HG03064 (cell line): ENCODE data around the gene ARNT2.

Experiments used
- ATAC-seq: cut with Tn5 transposase; IDR thresholded peaks from one replicate; pipeline ENCODE4 v1.9.1; 2021; ENCODE audit warnings: low read depth; ENCODE audit not compliant: unreplicated experiment

Gene ARNT2

DNA sequence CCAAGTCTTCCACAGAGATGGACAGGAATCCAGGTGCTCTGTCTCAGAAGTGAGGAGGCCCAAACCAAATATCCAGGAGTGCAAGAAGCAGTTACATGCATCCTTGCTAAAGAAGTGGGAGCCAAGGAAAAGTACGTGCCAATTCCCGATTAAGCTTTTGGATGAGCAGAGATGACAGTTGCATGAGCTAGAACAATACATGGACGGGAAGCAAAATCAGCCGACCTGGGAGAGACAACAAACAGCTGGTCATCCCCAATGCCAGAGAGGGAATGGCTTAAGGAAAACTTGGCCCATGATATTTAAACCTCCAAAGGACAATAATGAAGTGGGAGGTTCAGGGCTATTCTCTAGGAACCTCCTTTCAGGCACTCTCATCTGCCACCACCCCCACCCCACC is 204.9 kb downstream of the ARNT2 start:
- no peak for ATAC-seq

DNA sequence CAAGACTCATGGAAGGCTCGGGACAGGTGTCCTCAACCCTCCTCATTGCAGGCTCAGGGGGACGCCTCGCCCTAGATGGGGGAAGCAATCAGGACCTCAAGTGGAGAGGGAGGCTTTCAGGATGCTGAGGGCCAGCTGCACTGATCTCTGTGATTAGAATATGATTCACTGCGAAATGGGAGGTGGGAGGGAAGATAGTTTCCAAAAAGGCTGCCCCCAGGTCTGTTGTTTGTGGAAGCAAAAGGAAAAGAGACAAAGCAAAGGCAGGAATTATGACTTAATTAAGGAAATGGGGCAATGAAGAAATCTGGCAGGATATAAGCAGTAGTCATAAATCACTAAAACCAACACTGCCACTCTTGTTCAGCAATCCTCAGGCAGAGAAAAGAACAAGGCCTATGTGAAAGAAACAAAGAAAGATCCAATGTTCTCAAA is 205.3 kb downstream of the ARNT2 start:
- no peak for ATAC-seq

DNA sequence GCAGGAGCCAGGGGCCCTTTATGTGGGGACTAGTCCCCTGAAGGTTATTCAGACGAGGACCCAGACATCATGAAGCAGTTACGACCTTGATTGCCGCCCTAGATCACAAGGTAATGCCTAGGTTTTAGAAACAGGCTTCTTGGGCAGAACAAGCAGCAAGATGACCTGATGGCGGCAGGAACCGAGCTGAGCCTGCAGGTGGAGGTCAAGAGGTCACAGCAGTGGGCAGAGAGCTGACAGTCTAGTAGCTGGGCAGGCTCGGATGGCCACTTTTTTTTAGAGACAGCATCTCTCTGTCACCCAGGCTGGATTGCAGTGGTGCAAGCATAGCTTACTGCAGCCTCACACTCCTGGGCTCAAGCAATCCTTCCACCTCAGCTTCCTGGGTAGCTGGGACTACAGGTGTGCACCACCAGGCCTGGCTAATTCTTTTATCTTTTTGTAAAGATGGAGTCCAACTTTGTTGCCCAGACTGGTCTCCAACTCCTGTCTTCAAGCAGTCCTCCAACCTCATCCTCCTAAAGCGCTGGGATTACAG is 207.4 kb downstream of the ARNT2 start:
- ATAC-seq, result no peak

DNA sequence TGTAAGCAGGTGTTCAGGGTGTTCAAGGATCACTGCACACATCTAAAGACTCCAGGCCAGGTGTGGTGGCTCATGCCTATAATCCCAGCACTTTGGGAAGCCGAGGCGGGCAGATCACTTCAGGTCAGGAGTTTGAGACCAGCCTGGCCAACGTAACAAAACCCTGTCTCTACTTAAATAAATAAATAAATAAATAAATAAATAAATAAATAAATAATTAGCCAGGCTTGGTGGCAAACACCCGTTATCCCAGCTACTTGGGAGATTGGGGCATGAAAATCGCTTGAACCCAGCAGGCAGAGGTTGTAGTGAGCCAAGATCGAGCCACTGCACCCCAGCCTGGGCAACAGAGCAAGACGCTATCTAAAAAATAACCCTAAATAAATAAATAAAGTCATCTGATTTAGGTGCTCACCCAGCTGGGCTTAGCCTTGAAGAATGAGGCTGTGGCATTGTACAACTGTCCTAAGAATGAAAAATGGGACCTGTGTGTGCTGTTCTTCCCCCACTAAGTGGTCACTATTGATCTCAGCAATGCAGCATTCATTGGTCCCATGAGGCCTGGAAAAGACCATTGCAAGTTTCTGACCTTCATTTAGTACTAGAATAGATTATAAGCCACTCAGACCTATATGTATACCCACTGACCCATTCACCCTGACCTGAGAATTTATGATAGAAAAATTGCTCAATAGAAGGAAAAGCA is 208.1 kb downstream of the ARNT2 start:
- ATAC-seq, result no peak

DNA sequence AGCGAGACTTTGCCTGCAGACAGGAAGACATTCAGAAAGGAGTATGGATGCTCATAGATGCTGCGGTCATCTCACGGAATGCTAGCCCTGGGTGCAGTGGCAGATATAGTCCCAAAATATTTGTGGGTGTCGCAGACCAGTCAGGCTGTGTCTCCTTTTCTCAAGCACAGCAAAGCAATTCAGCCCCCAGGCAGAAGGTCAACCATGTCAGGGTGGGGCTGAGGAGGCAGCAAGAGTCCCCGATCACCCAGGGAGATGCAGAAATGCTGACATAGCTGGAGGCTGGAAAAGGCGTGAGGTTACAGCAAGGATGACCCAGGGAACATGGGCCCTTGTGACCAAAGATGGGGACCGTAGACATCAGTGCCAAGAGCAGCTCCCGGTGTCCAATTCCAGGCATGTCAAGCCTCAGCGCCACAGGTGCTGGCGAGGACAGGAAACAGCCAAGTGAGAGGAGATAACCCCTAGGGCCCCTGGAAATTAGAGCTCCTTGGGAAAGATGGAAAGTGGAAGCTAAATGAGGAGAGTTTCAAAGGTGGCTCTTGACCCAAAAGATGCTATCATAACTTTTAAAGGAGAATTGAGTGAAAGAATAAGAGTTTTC is 209.7 kb downstream of the ARNT2 start:
- no peak for ATAC-seq

DNA sequence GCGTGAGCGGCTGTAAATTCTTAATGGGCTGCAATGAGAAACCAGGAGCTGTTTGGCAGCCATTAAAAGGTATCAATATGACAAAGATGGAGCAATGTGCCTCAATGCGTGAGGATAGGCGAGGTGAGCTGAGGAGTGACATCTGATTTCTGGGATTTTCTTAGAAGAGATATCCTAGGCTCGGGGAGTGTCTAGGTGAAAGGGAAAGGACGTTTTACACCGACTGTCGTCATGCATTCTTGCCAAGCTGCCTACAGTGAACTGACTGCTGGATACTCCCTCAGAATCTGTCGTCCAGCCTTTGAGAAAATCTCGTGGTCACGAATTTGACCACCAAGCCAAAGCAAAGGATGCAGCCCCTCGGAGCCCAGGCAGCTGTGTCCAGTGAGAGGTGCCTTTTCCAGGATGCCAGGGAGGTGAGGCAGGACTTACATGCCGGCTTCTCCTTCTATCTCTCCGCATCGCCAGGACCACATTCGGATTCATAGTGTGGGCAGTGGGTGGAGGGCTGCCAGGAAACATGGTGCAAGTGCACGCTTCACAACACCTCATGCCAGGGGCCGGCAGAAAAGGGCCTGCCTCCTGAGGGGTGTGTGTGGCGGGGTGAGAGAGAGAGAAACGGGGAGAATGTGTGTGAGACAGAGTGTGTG is 210.7 kb downstream of the ARNT2 start:
- ATAC-seq, result no peak

DNA sequence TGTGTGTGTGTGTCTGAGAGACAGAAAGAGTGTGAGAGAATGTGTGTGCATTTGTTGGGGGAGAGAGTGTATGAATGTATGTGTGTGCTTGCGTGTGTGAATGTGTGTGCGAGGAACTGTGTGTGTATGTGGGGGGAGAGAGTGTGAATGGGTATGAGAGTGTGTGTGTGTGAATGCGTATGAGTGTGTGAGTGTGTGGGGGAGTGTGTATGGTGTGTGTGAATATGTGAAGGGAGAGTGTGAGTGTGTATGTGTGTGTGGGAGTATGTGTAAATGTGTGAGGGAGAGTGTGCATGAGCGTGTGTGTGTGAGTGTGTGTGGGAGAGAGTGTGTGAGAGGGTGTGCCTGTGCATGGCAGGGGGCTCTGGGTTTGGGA is 211.2 kb downstream of the ARNT2 start:
- ATAC-seq, result no peak

DNA sequence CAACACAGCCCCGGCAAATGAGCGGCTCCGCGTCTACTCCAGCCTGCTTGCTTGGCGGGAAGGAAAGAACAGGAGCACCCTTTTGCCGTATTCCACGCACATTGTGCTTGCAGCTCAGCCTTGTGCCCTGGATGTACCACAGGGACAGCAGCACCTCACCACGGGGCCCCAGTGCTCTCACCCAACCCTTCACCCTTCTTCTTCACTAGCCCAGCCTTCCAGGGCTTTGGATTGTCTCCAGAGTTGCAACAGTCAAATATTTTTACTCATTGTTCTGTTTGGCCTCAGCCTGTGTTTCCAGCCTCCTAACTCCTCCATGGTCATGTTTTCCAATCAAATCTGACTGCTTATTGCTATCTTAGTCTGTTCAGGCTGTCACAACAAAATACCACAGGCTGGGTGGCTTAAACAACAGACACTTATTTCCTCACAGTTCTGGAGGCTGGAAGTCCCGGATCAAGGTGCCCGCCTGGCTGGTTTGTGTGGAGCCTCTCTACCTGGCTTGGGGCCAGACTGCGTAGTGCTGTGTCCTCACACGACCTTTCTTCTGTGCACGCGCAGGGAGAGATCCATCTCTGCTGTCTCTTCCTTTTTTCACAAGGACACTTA is 211.7 kb downstream of the ARNT2 start:
- ATAC-seq, result no peak

DNA sequence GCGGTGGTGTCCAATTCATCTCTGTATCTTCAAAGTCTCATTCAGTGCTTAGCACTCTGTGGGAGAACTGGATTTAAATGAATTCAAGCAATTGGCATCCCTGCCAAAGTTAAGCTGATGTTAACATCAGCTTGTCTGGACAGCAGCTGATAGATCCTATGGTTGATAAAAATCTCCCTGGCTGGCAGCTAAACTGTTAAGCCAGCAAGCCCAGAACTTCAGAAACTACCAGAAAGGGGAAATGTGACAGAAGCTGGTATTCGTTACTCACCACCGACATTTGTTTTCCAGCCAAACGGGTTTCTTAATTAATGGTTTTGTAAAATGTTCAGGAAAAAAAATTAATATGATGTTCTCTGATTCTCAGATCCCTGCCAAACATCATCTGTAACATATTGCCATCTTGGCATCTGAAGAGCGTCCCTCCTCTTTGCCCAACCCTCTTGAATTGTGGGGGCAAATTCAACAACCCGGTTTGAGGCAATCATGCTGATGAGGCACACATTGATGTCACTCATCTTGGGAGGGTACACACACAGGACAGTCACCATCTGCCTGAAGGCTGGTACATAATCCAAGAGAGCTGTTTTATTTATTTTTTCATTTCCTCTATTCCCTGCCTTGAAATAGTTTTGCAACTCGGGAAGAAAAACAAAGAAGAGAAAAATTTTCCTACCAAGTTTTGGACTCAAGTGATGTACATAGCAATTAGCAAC is 214.7 kb downstream of the ARNT2 start:
- ATAC-seq, result no peak

DNA sequence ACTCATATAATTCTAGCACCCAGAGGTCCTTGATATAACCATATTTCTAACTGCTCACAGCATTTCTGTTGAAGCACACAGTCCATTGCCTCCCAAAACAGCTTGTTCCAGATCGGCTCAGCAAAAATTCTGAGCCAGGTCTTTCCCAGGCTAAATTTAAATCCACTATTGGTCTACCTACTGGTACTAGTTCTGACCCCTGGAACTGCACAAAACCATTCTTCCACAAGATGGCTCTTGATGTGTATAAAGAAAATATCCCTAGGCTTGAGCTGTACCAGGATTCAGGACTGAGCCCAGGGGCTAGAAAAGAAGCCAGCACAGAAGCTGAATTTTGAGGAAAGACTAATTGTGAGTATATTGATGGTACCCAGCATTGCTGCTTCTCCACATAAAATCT is 215.5 kb downstream of the ARNT2 start:
- no peak for ATAC-seq

DNA sequence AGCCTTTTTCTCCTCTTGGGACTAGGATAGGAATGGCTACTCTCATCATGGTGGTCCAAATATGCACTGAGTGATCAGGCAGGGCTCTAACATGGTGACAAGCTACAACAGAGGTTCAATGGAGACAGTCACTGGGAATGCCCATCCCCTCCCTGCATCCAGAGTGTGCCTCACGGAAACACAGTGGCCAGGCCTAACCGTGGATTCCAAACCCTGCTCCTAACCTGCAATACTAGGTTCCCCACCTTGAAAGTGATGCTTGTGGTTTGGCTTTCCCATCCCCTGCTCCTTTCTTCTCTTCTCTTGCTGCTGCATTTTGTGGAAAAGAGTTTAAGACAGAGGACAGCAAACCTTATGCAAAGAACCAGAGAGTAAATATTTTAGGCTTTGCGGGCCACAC is 216.0 kb downstream of the ARNT2 start:
- no peak for ATAC-seq

DNA sequence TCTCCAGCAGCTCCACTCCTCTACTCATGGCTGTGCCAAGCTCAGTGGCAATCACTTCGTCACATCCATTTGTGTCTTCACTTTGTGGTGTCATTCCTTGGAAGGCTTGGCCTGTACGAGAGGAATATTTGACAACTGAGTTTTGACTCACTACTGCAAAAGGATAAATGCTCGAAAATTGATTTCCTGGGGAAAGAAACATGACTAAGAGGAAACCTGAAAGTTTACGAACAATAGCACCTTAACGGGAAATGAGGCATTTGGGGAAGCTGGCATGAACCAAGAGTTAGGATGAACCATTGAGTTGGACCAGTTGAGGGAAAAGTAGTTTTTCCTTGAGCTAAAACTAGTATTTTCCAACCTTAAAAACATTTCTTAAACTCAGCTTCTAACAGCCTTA is 216.7 kb downstream of the ARNT2 start:
- ATAC-seq, result no peak

DNA sequence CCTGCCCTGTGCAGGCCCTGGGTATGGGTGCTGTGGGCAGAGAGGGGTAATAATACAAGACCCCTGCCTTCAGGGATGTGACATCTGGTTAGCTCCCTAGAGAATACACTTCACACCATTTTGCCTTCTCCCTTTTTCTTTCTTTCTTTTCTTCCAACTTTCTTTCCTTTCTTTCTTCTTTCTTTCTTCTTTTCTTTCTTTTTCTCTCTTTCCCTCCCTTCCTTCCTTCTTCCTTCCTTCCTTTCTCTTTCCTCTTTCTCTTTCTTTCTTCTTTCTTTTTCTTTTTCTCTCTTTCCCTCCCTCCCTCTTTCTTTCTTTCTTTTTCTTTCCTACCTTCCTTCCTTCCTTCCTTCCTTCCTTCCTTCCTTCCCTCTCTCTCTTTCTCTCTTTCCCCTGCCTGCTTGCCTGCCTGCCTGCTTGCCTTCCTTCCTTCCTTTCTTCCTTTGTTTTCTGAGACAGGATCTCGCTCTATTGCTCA is 222.5 kb downstream of the ARNT2 start:
- ATAC-seq, result no peak

DNA sequence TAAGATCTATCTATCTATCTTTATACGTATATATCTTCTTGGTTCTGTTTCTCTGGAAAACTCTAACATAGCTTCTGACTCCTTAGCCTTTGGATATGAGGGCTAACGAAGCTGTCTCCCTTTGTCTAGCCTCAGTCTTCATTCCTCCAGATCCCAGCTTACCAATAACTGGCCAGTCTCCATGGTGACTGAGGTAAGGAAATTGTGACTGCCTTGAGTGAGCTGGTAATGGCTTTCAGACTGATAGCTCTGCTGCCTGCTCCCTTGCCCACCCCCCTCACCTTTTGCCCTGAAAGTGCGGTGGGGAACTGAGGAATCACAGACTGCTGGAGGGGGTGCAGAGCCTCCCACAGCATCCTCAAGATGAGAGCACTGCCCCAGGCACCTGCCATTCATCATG is 225.2 kb downstream of the ARNT2 start:
- no peak for ATAC-seq

DNA sequence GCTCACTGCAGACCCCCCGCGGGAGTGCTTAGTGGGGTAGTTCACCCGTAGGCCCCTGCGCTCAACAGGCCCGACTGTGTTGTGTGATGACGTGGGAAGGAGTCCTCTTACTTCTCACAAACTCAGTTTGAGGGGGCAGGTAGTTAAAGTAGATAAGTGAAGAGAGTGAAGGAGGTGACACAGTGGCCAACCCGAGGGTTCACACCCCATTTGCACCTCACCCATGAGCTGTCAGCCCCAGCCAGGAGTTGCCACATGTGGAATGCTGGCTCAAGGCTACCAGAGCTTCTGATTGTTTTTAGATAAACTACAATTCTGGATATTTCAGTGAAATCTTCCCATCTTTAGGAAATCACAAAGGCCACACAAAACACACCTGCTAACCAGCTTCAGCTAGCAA is 226.8 kb downstream of the ARNT2 start:
- ATAC-seq, result no peak

DNA sequence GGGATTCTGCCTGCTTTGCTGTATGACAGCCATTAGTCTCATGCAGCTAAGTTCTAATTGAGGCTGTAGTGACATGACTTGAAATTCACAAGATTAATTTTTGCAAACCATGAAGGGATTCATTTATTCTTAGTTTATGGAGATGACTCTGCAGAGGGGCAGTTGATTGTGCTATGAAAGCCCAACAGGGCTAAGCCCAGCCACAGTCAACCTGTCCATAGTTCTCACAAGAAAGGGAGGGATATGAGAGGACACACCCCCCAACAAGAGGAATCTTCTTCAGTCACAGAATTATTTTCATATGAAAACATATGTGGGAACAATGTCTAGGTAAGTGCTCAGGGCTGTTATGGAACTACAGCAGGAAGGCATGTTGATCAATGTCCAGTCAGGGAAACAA is 229.0 kb downstream of the ARNT2 start:
- no peak for ATAC-seq

DNA sequence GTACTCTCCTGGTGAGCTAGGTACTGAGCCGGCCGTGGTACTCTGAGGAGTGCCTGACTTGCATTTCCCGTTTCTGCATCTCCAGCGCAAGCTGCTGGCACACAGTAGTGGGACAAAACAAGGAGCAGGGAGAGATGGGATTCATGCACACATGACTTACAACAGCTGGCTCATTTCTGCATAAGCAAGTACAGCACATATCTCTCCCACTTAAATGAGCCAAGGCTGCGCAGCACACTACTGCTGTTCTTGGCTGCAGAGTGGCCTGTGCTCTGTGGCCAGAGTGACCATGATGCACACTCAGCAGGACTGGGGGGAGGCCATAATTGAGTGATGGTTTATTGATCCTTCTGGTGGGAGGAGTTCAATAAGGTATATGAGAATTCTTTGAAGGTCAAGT is 231.8 kb downstream of the ARNT2 start:
- ATAC-seq, result no peak

DNA sequence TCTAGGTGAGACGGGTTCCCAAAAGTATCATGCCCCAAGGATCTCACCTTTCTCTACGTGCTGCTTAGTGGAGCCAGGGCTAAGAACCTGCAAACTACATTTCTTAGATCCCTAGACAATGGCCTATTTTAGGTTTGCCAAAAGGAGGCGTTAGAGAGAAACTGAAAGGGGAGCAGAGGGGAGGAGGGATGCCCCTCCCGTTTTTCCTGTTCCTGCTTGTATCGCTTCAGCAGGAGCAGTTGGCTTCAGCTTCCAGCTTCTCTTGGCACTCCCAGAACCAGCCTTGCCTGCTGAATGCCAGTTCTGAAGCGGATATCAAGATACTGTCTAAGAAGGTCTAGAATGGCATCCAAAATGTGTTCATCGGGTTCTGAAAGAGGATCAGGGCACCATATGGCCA is 232.5 kb downstream of the ARNT2 start:
- no peak for ATAC-seq

DNA sequence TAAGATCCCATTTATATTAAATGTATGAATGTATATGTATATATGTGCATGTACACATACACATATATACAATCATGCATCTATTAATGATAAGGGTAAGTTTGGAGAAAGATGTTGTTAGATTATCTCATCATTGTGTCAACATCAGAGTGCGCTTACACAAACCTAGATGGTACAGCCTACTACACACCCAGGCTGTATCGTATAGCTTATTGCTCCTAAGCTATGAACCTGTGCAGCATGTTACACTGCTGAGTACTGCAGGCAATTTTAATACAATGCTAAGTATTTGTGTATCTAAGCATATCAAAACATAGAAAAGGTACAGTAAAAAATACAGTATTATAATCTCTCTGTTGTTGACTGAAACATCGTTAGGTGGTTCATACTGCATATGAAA is 233.6 kb downstream of the ARNT2 start:
- no peak for ATAC-seq

DNA sequence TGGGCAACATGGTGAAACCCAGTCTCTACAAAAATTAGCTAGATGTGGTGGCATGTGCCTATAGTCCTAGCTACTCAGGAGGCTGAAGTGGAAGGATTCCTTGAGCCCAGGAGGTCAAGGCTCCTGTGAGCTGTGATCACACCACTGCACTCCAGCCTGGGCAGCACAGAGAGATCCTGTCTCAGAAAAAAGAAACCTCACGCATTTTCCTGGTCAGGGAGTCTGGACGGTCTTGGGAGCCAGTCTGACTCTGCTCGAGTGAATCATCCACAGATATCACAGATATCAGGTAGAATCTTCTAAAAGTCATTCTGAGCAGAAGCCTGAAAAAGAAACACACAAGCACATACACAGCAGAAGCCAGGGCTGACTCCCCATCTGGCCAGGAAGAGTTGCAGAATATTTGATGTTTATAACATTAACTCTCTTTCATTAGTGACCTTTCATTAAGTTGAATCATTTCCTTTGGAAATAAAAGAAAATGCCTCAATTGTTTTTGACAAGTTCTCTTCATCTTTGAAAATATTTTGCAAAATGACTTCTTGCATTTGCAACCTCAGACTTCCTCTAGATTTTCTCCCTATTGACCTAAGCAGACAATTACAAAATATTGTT is 234.5 kb downstream of the ARNT2 start:
- ATAC-seq, result no peak
